Measurements from ENCODE around the gene ICA1.

The ICA1 gene

DNA sequence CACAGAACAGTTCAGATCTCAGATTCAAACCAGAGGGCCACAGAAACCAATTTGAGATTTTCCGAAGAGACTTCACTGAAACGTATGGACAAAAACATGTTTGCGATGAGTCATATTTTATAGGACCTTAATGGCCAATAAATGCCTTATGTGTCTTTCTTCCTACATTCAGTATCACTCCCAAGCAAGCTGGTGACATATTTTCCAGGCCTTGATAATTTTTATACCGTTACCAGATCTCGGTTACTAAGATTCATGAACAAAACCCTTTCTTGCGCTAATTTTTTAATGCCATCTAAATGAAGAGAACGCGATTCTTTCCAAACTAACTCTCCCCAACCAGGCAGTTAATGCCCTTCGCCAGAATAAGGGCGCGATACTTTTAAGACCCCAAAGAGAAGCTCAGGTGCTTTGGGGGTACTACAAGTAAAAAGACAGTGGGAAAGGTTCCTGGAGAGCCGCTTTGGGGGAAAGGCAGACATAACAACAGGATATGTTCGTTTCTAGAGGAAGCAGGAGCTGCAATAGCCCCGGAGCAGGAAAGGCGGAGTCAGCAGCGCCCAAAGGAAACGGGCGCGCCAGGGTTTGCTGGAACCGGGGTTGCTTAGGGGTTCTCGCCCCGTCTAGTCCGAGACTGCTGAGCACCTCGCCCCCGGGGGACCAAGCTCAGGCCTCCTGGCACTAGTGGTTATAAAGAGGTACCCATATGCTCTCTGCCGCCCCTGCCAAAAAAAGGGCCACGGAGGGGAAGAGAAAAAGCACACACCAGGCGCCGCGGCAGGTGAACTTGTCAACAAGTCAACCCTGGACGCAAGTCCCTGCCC lies 884 bp downstream of the ICA1 start:
- Histone ChIP-seq H3K4me1 (ENCODE audit: insufficient read depth, low read length) (peaks cover 12% of the 10 kb centered on the region; the same call in 1 of the 2 replicates), H3K9ac (ENCODE audit: low read depth, low read length) (peak overlapping the region; percentile 67), H3K27ac (ENCODE audit: low read depth, low read length) (no peak overlapping the region), H3K4me3 (ENCODE audit: low read length) (peak overlapping the region; percentile 58), H3K36me3 (ENCODE audit: insufficient read depth, low read length) (no peaks in the 10 kb centered on the region), H3K27me3 (ENCODE audit: insufficient read depth, low read length) (peaks cover 29% of the 10 kb centered on the region), H3K9me3 (ENCODE audit: insufficient read depth, low read depth, low read length) (no peaks in the 10 kb centered on the region)
- 22% methylated on average over 31 of the region's 31 CpGs for WGBS

DNA sequence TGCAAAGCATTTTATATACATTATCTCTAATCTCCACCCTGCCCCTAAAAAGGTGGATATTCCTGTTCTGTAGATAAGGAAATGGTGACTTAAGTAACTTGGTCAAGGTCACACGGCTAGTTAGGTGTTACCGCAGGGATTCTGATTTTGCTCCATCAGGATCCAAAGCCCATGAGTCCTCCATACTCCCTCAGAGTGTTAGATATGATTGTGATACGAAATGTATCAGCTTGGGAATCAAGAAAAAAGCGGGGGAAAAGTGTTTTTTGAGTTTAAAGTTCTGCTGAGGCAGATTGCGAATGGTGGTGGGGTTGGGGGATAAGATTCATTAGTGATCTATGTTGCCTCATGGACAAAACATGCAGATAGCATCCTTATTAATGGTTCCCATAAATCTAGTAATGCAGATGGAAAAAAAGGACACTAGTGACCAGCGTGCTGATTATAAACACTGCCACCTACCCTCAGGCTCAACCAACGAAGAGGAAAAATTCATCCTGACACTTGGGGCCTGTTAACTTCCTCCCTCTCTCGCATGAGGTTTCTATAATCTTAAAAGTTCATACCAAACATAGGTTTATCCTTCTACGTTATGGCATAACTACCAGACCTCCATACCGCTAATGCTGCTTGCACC lies 2.3 kb downstream of the ICA1 start:
- peaks cover 12% of the 10 kb centered on the region; the same call in 1 of the 2 replicates for H3K4me1 ChIP-seq (ENCODE audit: insufficient read depth, low read length)
- H3K9me3 ChIP-seq (ENCODE audit: insufficient read depth, low read depth, low read length): no peaks in the 10 kb centered on the region
- H3K27ac ChIP-seq (ENCODE audit: low read depth, low read length): no peak overlapping the region
- no peak overlapping the region for H3K9ac ChIP-seq (ENCODE audit: low read depth, low read length)
- H3K27me3 ChIP-seq (ENCODE audit: insufficient read depth, low read length): peaks cover 29% of the 10 kb centered on the region
- no peaks in the 10 kb centered on the region for H3K36me3 ChIP-seq (ENCODE audit: insufficient read depth, low read length)
- no peak overlapping the region for H3K4me3 ChIP-seq (ENCODE audit: low read length)
- 93% methylated on average over 10 of the region's 10 CpGs for WGBS

DNA sequence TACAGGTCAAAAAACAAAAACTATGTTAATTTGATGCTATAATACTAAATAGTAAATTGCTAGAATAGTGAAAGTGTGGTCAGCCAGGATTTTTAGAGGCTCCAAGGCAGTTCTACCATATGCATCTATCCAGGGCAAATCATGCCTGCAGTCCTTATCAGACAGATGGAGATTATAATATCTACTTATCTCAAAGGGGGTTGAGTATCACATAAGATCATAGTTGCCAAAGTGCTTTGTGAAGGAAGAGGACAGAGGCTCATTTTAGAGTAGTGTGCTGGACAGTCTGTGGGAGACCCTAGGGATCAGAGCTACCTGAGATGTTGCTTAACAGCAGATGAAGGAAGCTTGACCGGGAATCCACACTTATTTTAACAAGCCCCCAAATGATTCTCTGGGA lies 3.2 kb downstream of the ICA1 start:
- Histone ChIP-seq H3K9ac (ENCODE audit: low read depth, low read length) (no peak overlapping the region), H3K27me3 (ENCODE audit: insufficient read depth, low read length) (peaks cover 29% of the 10 kb centered on the region), H3K4me3 (ENCODE audit: low read length) (no peak overlapping the region), H3K4me1 (ENCODE audit: insufficient read depth, low read length) (peaks cover 12% of the 10 kb centered on the region; the same call in 1 of the 2 replicates), H3K9me3 (ENCODE audit: insufficient read depth, low read depth, low read length) (no peaks in the 10 kb centered on the region), H3K27ac (ENCODE audit: low read depth, low read length) (no peak overlapping the region), H3K36me3 (ENCODE audit: insufficient read depth, low read length) (no peaks in the 10 kb centered on the region)
- 82% methylated on average over 1 of the region's 1 CpG for WGBS

DNA sequence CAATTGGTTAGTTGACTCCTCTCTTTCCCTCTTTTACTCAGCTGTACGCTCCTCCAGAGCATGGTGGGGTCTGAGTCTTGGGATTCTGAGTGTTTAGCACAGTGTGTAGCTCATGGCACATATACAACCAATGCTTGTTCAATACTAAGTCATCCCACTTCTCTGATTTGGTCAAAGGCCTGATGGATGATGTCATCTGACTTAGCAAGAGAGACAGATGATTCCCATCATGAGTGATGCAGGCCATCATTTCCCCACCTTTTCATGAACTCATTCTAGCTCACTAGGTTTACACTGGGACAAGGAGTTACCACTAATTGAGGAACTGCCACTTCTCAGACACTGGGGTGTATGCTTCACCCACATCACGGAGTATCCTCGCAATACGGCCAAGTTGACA lies 3.8 kb downstream of the ICA1 start:
- no peaks in the 10 kb centered on the region for H3K36me3 ChIP-seq (ENCODE audit: insufficient read depth, low read length)
- H3K9me3 ChIP-seq (ENCODE audit: insufficient read depth, low read depth, low read length): no peaks in the 10 kb centered on the region
- peaks cover 26% of the 10 kb centered on the region for H3K27me3 ChIP-seq (ENCODE audit: insufficient read depth, low read length)
- no peak overlapping the region for H3K27ac ChIP-seq (ENCODE audit: low read depth, low read length)
- H3K9ac ChIP-seq (ENCODE audit: low read depth, low read length): no peak overlapping the region
- no peak overlapping the region for H3K4me3 ChIP-seq (ENCODE audit: low read length)
- peaks cover 12% of the 10 kb centered on the region; the same call in 1 of the 2 replicates for H3K4me1 ChIP-seq (ENCODE audit: insufficient read depth, low read length)
- WGBS: 100% methylated on average over 3 of the region's 4 CpGs

DNA sequence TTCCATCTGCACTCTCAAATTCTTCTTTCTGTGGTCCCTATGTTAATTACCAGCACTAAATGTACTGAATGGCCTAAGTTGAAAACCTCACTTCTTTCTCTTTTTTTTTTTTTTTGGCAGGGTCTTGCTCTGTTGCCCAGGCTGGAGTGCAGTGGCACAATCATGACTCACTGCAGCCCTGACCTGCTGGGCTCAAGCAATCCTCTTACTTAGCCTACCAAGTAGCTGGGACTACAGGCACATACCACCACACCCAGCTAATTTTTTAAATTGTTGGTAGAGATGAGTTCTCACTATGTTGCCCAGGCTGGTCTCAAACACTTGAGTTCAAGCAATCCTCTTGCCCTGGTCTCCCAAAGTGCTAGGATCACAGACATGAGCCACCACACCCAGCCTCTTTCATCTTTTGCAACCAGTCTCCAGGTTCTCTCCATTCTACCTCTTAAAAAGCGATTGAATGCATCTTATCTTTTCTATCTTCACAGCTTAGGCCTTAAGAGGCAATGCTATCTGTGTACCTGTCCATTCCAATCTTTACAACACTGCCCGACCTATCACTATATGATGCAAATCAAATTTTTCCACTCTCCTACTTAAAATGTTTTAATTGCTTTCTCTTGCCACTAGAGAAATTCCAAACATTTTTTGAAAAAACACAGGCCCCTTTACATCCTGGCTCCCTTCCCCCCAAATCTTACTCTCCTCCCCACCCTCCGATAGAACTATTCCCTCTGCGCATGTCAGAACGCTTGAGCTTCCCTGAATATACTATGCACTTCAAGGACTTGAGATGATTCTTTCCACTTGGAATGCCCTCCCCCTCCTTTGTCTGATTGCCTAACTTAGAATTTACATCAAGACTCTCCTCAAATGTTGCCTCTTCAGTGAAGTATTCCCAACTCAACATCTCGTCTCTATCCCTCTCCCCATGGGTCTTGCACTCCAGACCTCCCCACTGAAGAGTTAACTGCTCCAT lies 6.0 kb downstream of the ICA1 start:
- Histone ChIP-seq H3K27ac (ENCODE audit: low read depth, low read length) (no peak overlapping the region), H3K4me3 (ENCODE audit: low read length) (no peak overlapping the region)

DNA sequence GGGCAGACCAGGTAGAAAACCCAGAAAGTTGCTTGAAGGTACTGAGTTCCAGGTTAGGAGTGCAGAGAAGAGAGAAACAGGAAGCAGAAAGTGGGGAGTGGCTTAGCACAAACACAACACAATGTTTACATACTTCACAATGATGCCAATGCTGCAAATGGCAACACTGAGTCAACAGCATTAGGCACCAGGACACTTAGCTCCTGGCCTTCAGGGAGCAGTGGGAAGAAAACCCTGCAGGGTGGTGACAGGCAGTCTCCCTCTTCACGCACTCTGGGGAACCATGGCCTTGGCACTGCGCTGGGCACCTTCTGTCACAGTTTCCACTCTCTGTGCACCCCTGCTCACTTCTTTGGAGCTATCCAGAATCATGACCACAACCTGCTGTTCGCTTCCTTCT lies 7.3 kb downstream of the ICA1 start:
- Histone ChIP-seq H3K27ac (ENCODE audit: low read depth, low read length) (no peak overlapping the region), H3K4me1 (ENCODE audit: insufficient read depth, low read length) (peaks cover 5% of the 10 kb centered on the region; the same call in 1 of the 2 replicates), H3K4me3 (ENCODE audit: low read length) (no peak overlapping the region), H3K9ac (ENCODE audit: low read depth, low read length) (no peak overlapping the region), H3K9me3 (ENCODE audit: insufficient read depth, low read depth, low read length) (no peaks in the 10 kb centered on the region), H3K27me3 (ENCODE audit: insufficient read depth, low read length) (no peaks in the 10 kb centered on the region; the same call in 1 of the 2 replicates), H3K36me3 (ENCODE audit: insufficient read depth, low read length) (no peaks in the 10 kb centered on the region)
- 94% methylated on average over 3 of the region's 3 CpGs for WGBS

More for the DNA sequence above, 6.0 kb downstream of the ICA1 start:
- H3K4me1 ChIP-seq (ENCODE audit: insufficient read depth, low read length): peaks cover 9% of the 10 kb centered on the region; the same call in 1 of the 2 replicates
- 88% methylated on average over 6 of the region's 6 CpGs for WGBS
- H3K9ac ChIP-seq (ENCODE audit: low read depth, low read length): no peak overlapping the region
- peaks cover 13% of the 10 kb centered on the region for H3K27me3 ChIP-seq (ENCODE audit: insufficient read depth, low read length)
- H3K9me3 ChIP-seq (ENCODE audit: insufficient read depth, low read depth, low read length): no peaks in the 10 kb centered on the region
- no peaks in the 10 kb centered on the region for H3K36me3 ChIP-seq (ENCODE audit: insufficient read depth, low read length)

DNA sequence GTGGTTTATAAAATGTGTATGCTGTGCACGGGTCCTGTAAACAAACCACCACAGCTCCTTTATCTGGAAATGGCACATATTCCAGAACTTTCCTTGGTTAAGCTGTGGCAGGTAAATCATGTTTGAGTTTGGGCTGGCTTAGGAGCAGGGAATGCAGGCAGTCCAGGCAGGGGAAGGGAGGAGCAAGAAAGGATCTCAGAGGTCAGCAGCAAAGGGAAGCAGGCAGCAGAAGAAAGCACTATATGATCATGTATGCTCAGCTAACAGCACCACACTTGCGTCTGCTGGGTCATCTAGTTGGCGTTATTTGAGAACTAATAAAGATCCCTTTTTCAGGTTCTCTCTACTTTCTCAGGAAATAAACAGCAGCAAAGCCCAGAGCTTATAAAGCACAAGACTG lies 7.8 kb downstream of the ICA1 start:
- no peaks in the 10 kb centered on the region for H3K27me3 ChIP-seq (ENCODE audit: insufficient read depth, low read length)
- H3K9ac ChIP-seq (ENCODE audit: low read depth, low read length): no peak overlapping the region
- WGBS: 100% methylated on average over 3 of the region's 3 CpGs
- H3K36me3 ChIP-seq (ENCODE audit: insufficient read depth, low read length): no peaks in the 10 kb centered on the region
- no peak overlapping the region for H3K27ac ChIP-seq (ENCODE audit: low read depth, low read length)
- H3K4me1 ChIP-seq (ENCODE audit: insufficient read depth, low read length): peaks cover 3% of the 10 kb centered on the region; the same call in 1 of the 2 replicates
- no peaks in the 10 kb centered on the region for H3K9me3 ChIP-seq (ENCODE audit: insufficient read depth, low read depth, low read length)
- H3K4me3 ChIP-seq (ENCODE audit: low read length): no peak overlapping the region

DNA sequence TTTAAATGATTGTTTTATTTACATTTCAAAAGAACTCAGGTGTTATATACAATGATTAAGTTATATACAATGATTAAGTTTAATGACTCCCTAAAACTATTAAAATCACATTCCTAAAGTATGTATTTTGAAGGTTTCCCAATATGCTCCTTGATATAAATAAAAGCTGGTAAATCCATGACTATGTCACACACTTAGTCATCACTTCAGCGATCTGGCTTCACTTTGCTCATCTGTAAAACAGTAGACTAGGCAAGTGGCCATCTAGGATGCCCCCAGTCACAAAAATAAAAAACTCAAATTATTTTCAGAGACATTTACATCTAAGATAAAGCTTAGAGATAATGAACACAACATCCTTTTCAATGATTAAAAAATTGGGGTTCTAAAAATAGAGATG lies 10.8 kb downstream of the ICA1 start:
- H3K9me3 ChIP-seq (ENCODE audit: insufficient read depth, low read depth, low read length): no peaks in the 10 kb centered on the region
- WGBS: 93% methylated on average over 1 of the region's 1 CpG
- no peak overlapping the region for H3K27ac ChIP-seq (ENCODE audit: low read depth, low read length)
- no peaks in the 10 kb centered on the region for H3K36me3 ChIP-seq (ENCODE audit: insufficient read depth, low read length)
- no peaks in the 10 kb centered on the region for H3K27me3 ChIP-seq (ENCODE audit: insufficient read depth, low read length)
- H3K4me1 ChIP-seq (ENCODE audit: insufficient read depth, low read length): no peaks in the 10 kb centered on the region
- H3K4me3 ChIP-seq (ENCODE audit: low read length): no peak overlapping the region
- no peak overlapping the region for H3K9ac ChIP-seq (ENCODE audit: low read depth, low read length)

DNA sequence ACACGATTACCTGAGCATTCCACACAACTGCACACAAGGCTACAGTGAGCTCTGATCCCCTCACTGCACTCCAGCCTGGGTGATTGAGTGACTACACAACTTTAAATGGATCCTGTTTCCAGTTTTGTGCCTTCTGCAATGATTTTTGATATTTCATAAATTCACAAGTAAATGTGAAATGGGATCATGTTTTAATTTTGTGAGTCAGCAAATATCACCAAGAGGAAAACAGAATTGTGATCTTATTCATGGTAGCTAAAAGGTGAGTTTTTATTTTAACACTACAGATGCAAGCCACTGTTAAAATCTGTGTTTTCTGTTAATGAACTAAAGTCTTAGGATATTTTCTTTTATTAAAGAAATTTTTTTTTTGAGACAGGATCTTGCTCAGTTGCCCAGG lies 11.4 kb downstream of the ICA1 start:
- no peaks in the 10 kb centered on the region for H3K4me1 ChIP-seq (ENCODE audit: insufficient read depth, low read length)
- WGBS: 95% methylated on average over 1 of the region's 1 CpG
- no peak overlapping the region for H3K9ac ChIP-seq (ENCODE audit: low read depth, low read length)
- H3K4me3 ChIP-seq (ENCODE audit: low read length): no peak overlapping the region
- no peaks in the 10 kb centered on the region for H3K27me3 ChIP-seq (ENCODE audit: insufficient read depth, low read length)
- H3K9me3 ChIP-seq (ENCODE audit: insufficient read depth, low read depth, low read length): no peaks in the 10 kb centered on the region
- no peak overlapping the region for H3K27ac ChIP-seq (ENCODE audit: low read depth, low read length)
- H3K36me3 ChIP-seq (ENCODE audit: insufficient read depth, low read length): no peaks in the 10 kb centered on the region

DNA sequence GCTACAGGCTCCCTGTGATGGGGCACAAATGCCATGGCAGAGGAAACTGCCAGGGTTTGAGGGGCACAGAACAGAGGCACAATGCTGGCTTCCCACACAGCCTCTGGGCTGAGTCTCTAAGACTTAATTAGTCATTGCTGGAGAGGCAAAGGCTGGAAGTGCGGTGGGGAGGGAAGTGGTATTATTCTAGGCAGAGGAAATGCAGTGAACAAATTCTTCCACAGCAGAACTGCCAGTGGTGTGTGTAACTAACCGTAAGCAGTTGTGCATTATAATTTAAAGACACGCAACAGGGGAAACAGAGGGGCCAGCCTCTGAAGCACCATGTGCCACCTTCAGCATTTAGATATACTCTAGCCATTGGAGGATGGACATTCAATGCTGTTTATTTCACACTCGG lies 12.8 kb downstream of the ICA1 start:
- H3K4me1 ChIP-seq (ENCODE audit: insufficient read depth, low read length): no peaks in the 10 kb centered on the region
- WGBS: 92% methylated on average over 4 of the region's 4 CpGs
- no peaks in the 10 kb centered on the region for H3K9me3 ChIP-seq (ENCODE audit: insufficient read depth, low read depth, low read length)
- H3K36me3 ChIP-seq (ENCODE audit: insufficient read depth, low read length): no peaks in the 10 kb centered on the region
- no peaks in the 10 kb centered on the region for H3K27me3 ChIP-seq (ENCODE audit: insufficient read depth, low read length)
- no peak overlapping the region for H3K27ac ChIP-seq (ENCODE audit: low read depth, low read length)
- H3K9ac ChIP-seq (ENCODE audit: low read depth, low read length): no peak overlapping the region
- no peak overlapping the region for H3K4me3 ChIP-seq (ENCODE audit: low read length)

All from HUES64 (cell line).